ENCODE results near the gene SPEM3. TPM values are rescaled to one million over a fixed set of nuclear protein-coding genes. Genes with fewer than 3 reads are reported as not detected.

The SPEM3 gene
- total and polyA plus RNA-seq, 9 donors = not detected

- H3K4me1 ChIP-seq (ENCODE audit: insufficient read depth) = peaks cover 5% of the 10 kb centered on the region
- H3K36me3 ChIP-seq = no peaks in the 10 kb centered on the region
- WGBS, 3 donors = 2 to 6% (median 5%) methylated on average over 24 to 38 of the region's 38 CpGs
- peak overlapping the region; percentile 89 to 95 for H3K27ac ChIP-seq
- H3K27me3 ChIP-seq = no peaks in the 10 kb centered on the region
- TF ChIP-seq, protein P1, sequence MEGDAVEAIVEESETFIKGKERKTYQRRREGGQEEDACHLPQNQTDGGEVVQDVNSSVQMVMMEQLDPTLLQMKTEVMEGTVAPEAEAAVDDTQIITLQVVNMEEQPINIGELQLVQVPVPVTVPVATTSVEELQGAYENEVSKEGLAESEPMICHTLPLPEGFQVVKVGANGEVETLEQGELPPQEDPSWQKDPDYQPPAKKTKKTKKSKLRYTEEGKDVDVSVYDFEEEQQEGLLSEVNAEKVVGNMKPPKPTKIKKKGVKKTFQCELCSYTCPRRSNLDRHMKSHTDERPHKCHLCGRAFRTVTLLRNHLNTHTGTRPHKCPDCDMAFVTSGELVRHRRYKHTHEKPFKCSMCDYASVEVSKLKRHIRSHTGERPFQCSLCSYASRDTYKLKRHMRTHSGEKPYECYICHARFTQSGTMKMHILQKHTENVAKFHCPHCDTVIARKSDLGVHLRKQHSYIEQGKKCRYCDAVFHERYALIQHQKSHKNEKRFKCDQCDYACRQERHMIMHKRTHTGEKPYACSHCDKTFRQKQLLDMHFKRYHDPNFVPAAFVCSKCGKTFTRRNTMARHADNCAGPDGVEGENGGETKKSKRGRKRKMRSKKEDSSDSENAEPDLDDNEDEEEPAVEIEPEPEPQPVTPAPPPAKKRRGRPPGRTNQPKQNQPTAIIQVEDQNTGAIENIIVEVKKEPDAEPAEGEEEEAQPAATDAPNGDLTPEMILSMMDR (IDR thresholded peaks at IDR 0.05) = no peak
- TF ChIP-seq POLR2A (IDR thresholded peaks at IDR 0.05) (peak; percentile 10), EP300 (IDR thresholded peaks at IDR 0.05) (no peak)
- no peaks in the 10 kb centered on the region for H3K9me3 ChIP-seq
- peak overlapping the region; percentile 65 for H3K4me3 ChIP-seq
- intact Hi-C loops (cut with DNase I) = loop anchor here in 1 of 4 donors (5.0 kb wide), 1 partner anchor 58 kb away; no protein-coding TSS in a partner anchor
- peak in 4 of 5 donors; percentile 46 to 72 (median 60) for DNase-seq
Observed at GRCh38 chr17:7405350-7406234, 23.1 kb upstream of the SPEM3 start.

DNA sequence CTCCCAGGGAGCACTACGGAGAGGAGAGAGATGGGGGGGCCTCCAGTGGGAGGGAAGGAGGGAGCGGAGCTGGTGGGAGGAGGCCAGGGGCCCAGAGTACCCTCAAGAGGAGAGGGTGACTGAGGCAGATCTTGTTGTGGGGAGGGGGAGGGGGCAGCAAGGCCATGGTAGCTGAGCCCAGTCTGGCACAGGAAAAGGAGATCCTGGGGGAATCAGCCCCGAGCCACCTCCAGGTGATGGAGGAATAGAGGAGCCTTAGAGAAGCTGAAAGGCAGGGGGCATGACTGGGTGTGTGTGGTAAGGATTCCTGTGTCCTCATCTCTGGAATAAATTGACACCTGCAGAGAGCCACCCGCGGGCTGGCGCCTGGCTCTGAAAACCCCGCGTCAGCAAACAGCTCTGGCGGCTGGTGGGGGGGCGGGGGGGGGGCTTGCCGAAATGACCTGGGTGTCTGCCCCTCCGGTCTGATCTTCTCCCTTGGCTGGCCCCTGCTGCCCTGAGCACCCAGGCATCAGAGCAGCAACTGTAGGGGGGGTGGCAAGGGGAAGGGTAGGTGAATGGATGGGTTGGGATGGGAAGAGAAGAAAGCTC, 22.3 kb upstream of the SPEM3 start:
- Histone ChIP-seq H3K4me1 (ENCODE audit: insufficient read depth) (peaks cover 5% of the 10 kb centered on the region), H3K36me3 (no peaks in the 10 kb centered on the region), H3K4me3 (peak overlapping the region; percentile 65), H3K27me3 (no peaks in the 10 kb centered on the region), H3K27ac (peak overlapping the region; percentile 89 to 95), H3K9me3 (no peaks in the 10 kb centered on the region)
- WGBS, 3 donors = 46 to 57% (median 47%) methylated on average over 12 of the region's 12 CpGs
- intact Hi-C loops (cut with DNase I) = loop anchor here in 1 of 4 donors (5.0 kb wide), 1 partner anchor 59 kb away; no protein-coding TSS in a partner anchor
- TF ChIP-seq EP300 (IDR thresholded peaks at IDR 0.05) = no peak
- TF ChIP-seq, protein P1 (IDR thresholded peaks at IDR 0.05) = no peak
- TF ChIP-seq POLR2A (IDR thresholded peaks at IDR 0.05) = no peak
- DNase-seq = peak in 1 of 5 donors; percentile 48

GRCh38 chr17:7407082-7407481, 21.6 kb upstream of the SPEM3 start:
- H3K4me1 ChIP-seq (ENCODE audit: insufficient read depth) = peaks cover 5% of the 10 kb centered on the region
- TF ChIP-seq, protein P1 (IDR thresholded peaks at IDR 0.05) = no peak
- no peak for TF ChIP-seq POLR2A (IDR thresholded peaks at IDR 0.05)
- TF ChIP-seq EP300 (IDR thresholded peaks at IDR 0.05) = no peak
- H3K27me3 ChIP-seq = no peaks in the 10 kb centered on the region
- DNase-seq = peak in 1 of 5 donors; percentile 36
- intact Hi-C loops (cut with DNase I) = loop anchor here in 1 of 4 donors (5.0 kb wide), 1 partner anchor 60 kb away; no protein-coding TSS in a partner anchor
- 81 to 89% (median 84%) methylated on average over 13 of the region's 13 CpGs for WGBS, 3 donors
- H3K36me3 ChIP-seq = no peaks in the 10 kb centered on the region
- no peaks in the 10 kb centered on the region for H3K9me3 ChIP-seq
- no peak overlapping the region for H3K4me3 ChIP-seq
- H3K27ac ChIP-seq = no peak overlapping the region

DNA sequence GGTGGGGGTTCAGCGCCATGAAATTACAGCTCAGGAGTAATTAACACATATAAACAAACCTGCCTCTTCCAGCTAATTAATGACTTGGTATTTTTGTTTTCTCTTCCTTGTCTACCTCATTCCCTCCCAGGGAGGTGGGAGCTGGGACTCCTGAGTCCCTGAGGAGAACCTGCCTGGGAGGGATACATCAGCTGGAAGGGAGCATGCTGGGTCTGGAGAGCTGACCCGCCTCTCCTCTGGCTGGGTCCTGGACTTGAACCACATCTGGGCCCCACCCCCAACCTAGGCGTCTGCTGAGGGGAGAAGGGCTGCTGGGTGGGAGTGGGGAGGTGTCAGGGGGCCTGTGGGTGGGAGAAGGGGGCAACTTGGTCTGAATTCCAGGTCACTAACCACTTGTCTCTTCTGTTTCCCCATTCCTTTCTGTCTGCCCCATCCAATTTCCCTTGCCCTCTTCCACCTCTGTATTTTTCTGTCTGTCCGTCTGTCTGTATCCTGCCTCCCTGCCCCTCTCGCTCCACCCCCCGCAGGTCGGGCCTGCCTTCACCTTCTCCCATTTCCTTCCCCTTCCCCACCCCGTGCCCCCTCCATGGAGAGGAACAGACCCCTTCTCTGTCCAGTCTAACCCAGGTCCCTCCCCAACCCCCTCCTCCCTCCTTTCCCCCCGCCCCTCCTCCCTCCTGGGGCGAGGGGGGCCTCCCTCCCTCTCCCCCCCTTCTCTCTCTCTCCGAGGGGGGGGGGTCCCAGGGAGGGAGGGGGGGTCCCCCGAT, 21.0 kb upstream of the SPEM3 start, which contains the start of gene NLGN2:
NLGN2 (plus strand) TSS at position 361 of the 767 bp plus-strand sequence. CDS start 411 bp downstream, outside the sequence.
- Histone ChIP-seq H3K4me3 (no peak within 1 kb of the TSS), H3K27me3 (no peaks in the 10 kb centered on the region), H3K9me3 (no peaks in the 10 kb centered on the region), H3K4me1 (ENCODE audit: insufficient read depth) (peaks cover 5% of the 10 kb centered on the region), H3K36me3 (no peaks in the 10 kb centered on the region), H3K27ac (no peak within 1 kb of the TSS)
- TF ChIP-seq, protein P1 (IDR thresholded peaks at IDR 0.05) = no peak
- TF ChIP-seq POLR2A (IDR thresholded peaks at IDR 0.05) = no peak
- DNase-seq = peak in 1 of 5 donors; percentile 36
- intact Hi-C loops (cut with DNase I) = loop anchor here in 1 of 4 donors (5.0 kb wide), 1 partner anchor 60 kb away; no protein-coding TSS in a partner anchor
- WGBS, 3 donors = 65 to 77% (median 68%) methylated on average over 8 to 12 of the region's 12 CpGs

All from ovary (tissue), 9 donors.